HPDE6-E6E7 (cell line): ENCODE measurements around the gene SLC25A12.
"Not testable (repeated sequence)": the region's sequence is repeated elsewhere in the genome, so short reads cannot be mapped to it uniquely, and the experiment has no call there.

ENCODE experiments used
- DNase-seq: peaks from one replicate; pipeline ENCODE4 v3.0.0; 2011; ENCODE audit warnings: missing footprints; ENCODE audit errors: extremely low spot score

The SLC25A12 gene

GRCh38 chr2:171830039-171830438, 64.0 kb downstream of the SLC25A12 start:
- DNase-seq, result no peak

- DNase-seq, result no peak
Observed at GRCh38 chr2:171824086-171824485, 70.0 kb downstream of the SLC25A12 start.

- DNase-seq, result no peak
Observed at GRCh38 chr2:171822525-171823322, 71.3 kb downstream of the SLC25A12 start.

GRCh38 chr2:171819453-171819852, 74.6 kb downstream of the SLC25A12 start:
- no peak for DNase-seq

- no peak for DNase-seq
Observed at GRCh38 chr2:171814883-171815282, 79.2 kb downstream of the SLC25A12 start.

DNA sequence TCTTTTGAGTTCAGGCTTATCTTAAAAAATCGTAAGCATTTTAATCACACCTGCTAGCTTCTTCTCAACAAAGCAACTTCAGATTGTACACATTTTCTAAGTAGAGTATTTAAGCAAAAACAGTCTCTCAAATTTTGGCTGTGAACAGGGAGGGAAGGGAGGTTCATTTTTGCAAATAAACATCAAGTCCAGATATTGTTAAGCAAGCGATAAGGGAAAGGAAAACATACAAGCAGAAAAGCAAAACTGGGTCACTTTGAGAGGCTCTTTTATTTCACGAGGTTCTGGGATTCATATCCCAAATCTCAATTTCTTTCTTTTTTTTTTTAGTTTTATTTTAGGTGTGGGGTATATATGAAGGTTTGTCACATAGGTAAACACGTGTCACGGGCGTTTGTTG, 79.9 kb downstream of the SLC25A12 start:
- no peak for DNase-seq

- DNase-seq, result no peak
Observed at GRCh38 chr2:171813729-171814128, 80.3 kb downstream of the SLC25A12 start.

- no peak for DNase-seq
Observed at GRCh38 chr2:171813126-171813525, 80.9 kb downstream of the SLC25A12 start.

GRCh38 chr2:171811245-171811628, 82.8 kb downstream of the SLC25A12 start:
- DNase-seq, result no peak

DNA sequence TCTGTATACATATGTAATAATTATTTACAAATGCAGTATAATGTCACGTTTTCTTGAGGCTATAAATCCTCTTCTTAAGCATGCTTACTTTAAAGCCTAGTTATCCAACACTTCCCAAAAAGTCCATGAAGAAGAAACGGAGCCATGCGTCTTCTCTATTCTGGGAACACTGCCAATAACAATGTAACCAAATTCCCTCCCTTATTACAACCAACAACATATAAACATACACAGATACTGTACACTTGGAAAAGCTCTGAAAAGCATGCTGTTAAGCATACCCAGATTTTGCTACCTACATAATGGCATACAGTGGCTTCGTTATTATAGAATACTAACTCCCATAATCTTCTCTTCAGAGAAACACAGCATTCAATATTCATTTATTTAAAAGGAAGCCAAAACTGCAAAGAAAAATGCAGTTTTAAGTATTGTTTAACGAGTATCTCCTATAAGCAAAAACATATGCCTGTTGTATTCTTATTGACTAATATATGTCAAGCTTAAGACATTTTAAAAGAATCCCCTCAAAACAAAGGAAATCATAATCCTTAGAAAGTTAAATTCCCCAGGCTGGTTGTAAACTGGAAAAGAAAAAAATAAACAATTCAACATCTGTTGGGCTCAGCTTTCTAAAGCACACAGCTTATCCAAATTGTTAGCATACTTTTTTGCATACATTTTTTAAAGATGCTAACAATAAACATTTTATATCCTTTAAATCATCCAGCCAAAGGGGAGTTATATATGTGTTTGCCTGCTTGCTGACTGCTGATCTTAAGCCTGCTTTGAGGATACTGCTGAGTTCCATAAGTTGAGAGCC, 83.4 kb downstream of the SLC25A12 start:
- no peak for DNase-seq

DNA sequence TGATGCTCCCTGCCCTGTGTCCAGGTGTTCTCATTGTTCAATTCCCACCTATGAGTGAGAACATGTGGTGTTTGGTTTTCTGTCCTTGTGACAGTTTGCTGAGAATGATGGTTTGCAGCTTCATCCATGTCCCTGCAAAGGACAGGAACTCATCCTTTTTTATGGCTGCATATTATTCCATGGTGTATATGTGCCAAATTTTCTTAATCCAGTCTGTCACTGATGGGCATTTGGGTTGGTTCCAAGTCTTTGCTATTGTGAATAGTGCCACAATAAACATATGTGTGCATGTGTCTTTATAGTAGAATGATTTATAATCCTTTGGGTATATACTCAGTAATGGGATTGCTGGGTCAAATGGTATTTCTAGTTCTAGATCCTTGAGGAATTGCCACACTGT, 85.2 kb downstream of the SLC25A12 start:
- not testable (repeated sequence) for DNase-seq

- DNase-seq, result peak; percentile 27
Observed at GRCh38 chr2:171807831-171808393, 86.1 kb downstream of the SLC25A12 start.

DNA sequence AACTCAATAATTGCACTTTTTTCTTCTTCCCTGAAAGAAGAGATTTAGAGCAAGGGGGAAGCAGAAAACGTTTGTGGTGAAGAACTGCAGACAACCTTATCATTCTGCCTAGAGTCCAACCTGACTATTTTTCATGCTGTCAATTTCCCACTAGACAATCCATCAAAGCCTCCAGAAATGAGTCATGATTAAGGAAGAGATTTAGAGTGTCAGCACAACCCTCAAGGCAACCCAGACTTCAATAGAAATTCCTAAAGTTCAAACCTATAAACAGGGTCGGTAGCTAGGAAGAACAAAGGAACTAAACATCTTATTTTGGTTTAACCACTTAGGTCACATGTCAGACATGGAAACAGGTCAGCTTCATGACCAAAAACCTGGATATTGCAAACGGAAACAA, 86.9 kb downstream of the SLC25A12 start:
- DNase-seq, result peak; percentile 36

- no peak for DNase-seq
Observed at GRCh38 chr2:171804456-171804855, 89.6 kb downstream of the SLC25A12 start.

DNA sequence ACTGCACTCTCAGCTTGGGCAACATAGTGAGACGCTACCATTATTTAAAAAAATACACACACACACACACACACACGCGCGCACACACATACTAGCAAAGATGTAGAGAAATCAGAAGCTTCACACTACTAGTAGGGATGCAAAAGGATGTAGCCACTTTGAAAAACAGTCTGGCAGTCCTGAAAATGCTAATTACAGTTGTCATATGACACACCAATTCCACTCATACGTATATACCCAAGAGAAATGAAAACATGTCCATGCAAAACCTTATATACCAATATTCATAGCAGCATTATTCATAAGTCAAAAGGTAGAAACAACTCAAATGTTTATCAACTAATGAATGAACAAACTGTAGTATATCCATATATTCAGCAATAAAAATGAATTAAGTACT, 90.3 kb downstream of the SLC25A12 start:
- DNase-seq, result no peak

DNA sequence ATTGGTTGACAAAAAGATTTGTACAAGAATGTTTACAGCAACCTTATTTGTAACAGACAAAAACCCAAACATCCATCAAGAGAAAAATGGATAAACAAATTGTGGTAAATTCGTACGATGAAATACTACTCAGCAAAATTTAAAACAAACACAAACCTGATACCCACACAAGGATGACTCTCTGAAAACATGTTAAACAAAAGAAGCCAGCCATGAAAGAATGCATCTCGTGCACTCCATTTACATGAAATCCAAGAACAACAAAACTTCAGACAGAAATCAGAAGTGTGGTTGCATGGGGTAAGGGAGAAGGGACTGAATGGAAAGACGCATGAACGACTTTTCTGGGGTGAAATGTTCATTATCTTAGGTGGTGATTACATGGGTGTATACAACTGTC, 93.4 kb downstream of the SLC25A12 start:
- no peak for DNase-seq

GRCh38 chr2:171798156-171798820, 95.8 kb downstream of the SLC25A12 start:
- peak; percentile 22 for DNase-seq

DNA sequence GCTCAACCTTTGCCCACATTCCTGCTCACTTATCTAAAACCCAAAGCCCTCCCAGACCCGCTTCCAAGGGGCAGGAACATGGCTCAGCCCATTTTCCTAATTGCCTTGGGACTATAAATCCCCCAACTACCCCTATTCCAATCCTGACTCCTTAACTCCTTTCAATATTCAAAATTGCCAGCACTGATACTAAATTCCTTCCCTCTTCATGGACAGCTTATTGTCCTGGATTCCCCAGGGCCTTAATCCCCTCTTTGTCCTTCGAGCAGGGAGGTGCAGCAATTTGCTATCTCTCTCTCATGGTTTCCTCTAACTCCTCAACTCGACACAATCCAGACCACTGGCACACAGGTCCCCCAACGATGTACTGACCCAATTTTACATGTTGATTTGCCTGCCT, 99.1 kb downstream of the SLC25A12 start:
- DNase-seq, result no peak

DNA sequence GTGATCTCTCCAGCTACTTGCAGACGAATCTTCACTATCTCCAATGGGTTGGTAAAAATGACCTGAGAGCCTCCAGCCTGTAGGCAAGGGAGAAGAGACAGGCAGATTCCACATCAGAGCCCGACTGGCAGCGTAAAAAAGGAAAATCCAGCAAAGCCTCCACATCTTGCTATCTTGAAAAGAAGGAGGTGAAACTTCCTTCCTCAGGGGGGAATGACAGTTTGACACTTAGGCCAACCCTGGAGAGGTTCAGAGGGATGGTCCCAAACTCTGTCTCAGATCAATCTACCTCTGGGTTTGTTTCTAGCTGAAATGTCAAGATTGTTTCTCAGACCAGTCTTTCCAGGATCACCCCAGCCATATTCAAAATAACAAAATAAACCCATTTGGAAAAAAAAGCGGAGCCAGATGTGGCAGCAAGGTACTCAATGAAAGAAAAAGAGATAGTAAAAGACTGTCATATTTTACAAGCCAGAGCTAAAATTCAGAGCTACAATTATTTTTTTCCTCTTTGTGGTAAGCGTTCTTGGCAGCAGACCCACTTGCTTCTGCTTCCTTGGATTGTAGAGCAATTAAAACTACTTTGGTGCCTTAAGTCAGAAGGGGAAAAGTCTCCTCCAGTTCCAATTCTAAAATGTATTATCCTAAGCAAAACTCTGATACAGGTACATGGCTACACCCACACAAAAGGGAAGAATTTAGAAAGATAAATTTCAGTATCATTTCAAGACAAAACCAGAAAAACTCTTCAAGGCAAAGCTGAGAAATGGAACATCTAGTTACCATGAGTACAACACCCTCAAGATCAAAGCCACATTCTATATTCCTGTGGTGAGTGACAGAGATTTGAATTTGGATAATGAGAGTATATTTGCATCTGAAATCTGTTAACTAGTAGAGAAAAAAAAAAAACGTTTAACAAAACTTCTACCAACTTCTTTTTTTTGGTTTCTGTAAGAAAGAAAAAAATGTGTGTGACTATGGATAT, 100.1 kb downstream of the SLC25A12 start:
- no peak for DNase-seq

GRCh38 chr2:171792886-171793580, 101.0 kb downstream of the SLC25A12 start:
- DNase-seq, result no peak
